Activated naive CD8-positive, alpha-beta T cell (primary cell): ENCODE data around the gene PAPLN.
"Not testable (repeated sequence)": the region's sequence is repeated elsewhere in the genome, so short reads cannot be mapped to it uniquely, and the experiment has no call there.

ENCODE experiments used
- H3K27ac Mint-ChIP-seq: one replicate; pipeline ENCODE4 v1.8.0; 2021; ENCODE audit warnings: mixed read lengths
- H3K27me3 Mint-ChIP-seq: one replicate; pipeline ENCODE4 v1.8.0; 2021; ENCODE audit warnings: mixed read lengths
- H3K36me3 Mint-ChIP-seq: one replicate; pipeline ENCODE4 v1.8.0; 2021; ENCODE audit warnings: mixed read lengths
- H3K4me1 Mint-ChIP-seq: one replicate; pipeline ENCODE4 v1.8.0; 2021; ENCODE audit warnings: low read depth, mixed read lengths
- H3K4me3 Mint-ChIP-seq: one replicate; pipeline ENCODE4 v1.8.0; 2021; ENCODE audit warnings: mild to moderate bottlenecking, mixed read lengths
- H3K9me3 Mint-ChIP-seq: one replicate; pipeline ENCODE4 v1.8.0; 2021; ENCODE audit warnings: low read depth, mixed read lengths

The PAPLN gene

DNA sequence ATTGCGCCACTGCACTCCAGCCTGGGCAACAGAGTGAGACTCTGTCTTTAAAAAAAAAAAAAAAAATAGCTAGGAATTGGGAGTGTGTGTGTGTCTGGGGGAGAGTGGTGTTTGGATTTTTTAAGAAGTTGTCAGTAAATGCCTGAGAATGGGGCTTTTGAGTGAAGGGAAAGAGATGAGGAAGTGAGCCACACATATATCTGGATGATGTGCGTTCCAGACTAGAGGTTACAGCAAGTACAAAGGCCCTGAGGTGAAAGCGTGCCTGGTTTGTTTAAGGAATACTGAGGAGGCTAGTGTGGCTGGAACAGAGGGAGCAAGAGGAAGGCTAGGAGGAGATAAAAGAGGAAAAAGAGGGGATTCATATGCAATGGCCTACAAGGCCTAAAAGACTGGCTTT is 70.0 kb downstream of the PAPLN start:
- Mint-ChIP-seq H3K36me3 (peaks cover 2% of the 10 kb centered on the region), H3K4me3 (no peak overlapping the region), H3K27me3 (no peaks in the 10 kb centered on the region), H3K9me3 (no peaks in the 10 kb centered on the region), H3K4me1 (peaks cover 9% of the 10 kb centered on the region), H3K27ac (no peak overlapping the region)

- not testable (repeated sequence) for H3K27ac Mint-ChIP-seq, H3K4me3 Mint-ChIP-seq, H3K9me3 Mint-ChIP-seq, H3K27me3 Mint-ChIP-seq, H3K36me3 Mint-ChIP-seq
- H3K4me1 Mint-ChIP-seq: peaks cover 16% of the 10 kb centered on the region
These were observed 71.9 kb downstream of the PAPLN start for GRCh38 chr14:73309207-73309606.

GRCh38 chr14:73311708-73312030 is 74.4 kb downstream of the PAPLN start:
- no peaks in the 10 kb centered on the region for H3K27me3 Mint-ChIP-seq
- no peaks in the 10 kb centered on the region for H3K9me3 Mint-ChIP-seq
- no peak overlapping the region for H3K4me3 Mint-ChIP-seq
- peaks cover 2% of the 10 kb centered on the region for H3K36me3 Mint-ChIP-seq
- H3K4me1 Mint-ChIP-seq: peaks cover 13% of the 10 kb centered on the region
- no peak overlapping the region for H3K27ac Mint-ChIP-seq

GRCh38 chr14:73312687-73313086 is 75.4 kb downstream of the PAPLN start:
- Mint-ChIP-seq H3K4me1 (peaks cover 13% of the 10 kb centered on the region), H3K9me3 (no peaks in the 10 kb centered on the region), H3K27ac (no peak overlapping the region), H3K4me3 (no peak overlapping the region), H3K36me3 (peaks cover 3% of the 10 kb centered on the region), H3K27me3 (no peaks in the 10 kb centered on the region)

- no peak overlapping the region for H3K4me3 Mint-ChIP-seq
- no peak overlapping the region for H3K27ac Mint-ChIP-seq
- H3K27me3 Mint-ChIP-seq: no peaks in the 10 kb centered on the region
- no peaks in the 10 kb centered on the region for H3K9me3 Mint-ChIP-seq
- peaks cover 6% of the 10 kb centered on the region for H3K36me3 Mint-ChIP-seq
- H3K4me1 Mint-ChIP-seq: peaks cover 15% of the 10 kb centered on the region
These were observed 75.8 kb downstream of the PAPLN start for GRCh38 chr14:73313151-73313550.

GRCh38 chr14:73323896-73324399 is 86.6 kb downstream of the PAPLN start:
- peaks cover 45% of the 10 kb centered on the region for H3K4me1 Mint-ChIP-seq
- H3K36me3 Mint-ChIP-seq: peaks cover 7% of the 10 kb centered on the region
- peak overlapping the region; percentile 31 for H3K27ac Mint-ChIP-seq
- H3K4me3 Mint-ChIP-seq: peak overlapping the region; percentile 31
- no peaks in the 10 kb centered on the region for H3K9me3 Mint-ChIP-seq
- no peaks in the 10 kb centered on the region for H3K27me3 Mint-ChIP-seq
